ENCODE data around the gene B9D2. TPM values are rescaled to one million over a fixed set of nuclear protein-coding genes. Genes with fewer than 3 reads are reported as not detected.

The B9D2 gene
- total and polyA plus RNA-seq, 2 experiments from 2014 or later, result 6.0 to 9.6 TPM

GRCh38 chr19:41321204-41321599 lies 42.7 kb downstream of the B9D2 start:
- Histone ChIP-seq H3K9me2 (replicated peaks; ENCODE audit: insufficient read depth) (no peaks in the 10 kb centered on the region), H4K20me1 (ENCODE audit: insufficient read depth, poor library complexity, severe bottlenecking) (no peaks in the 10 kb centered on the region), H3K79me2 (no peaks in the 10 kb centered on the region), H3K36me3 (replicated peaks; ENCODE audit: insufficient read depth, low read depth) (no peaks in the 10 kb centered on the region), H2AFZ (no peak overlapping the region), H3K4me2 (no peak overlapping the region), H3K4me1 (ENCODE audit: insufficient read depth) (peaks cover 52% of the 10 kb centered on the region), H3K27me3 (no peaks in the 10 kb centered on the region), H3K4me3 (no peak overlapping the region), H3K9me3 (ENCODE audit: low read depth) (no peaks in the 10 kb centered on the region), H3K27ac (peak overlapping the region; percentile 100)
- WGBS (ENCODE audit: low lambda C conversion rate, missing lambda C conversion rate), result 89% methylated on average over 7 of the region's 7 CpGs
- DNase-seq (ENCODE audit: low spot score), result no peak
- TF ChIP-seq EZH2phosphoT487 (IDR thresholded peaks at IDR 0.05; ENCODE audit: low read depth, severe bottlenecking, unreplicated experiment) (no peak), CTCF (IDR thresholded peaks at IDR 0.05; ENCODE audit: poor library complexity) (no peak), EZH2 (IDR thresholded peaks at IDR 0.05; ENCODE audit: borderline replicate concordance) (no peak)

- H3K79me2 ChIP-seq, result no peaks in the 10 kb centered on the region
- H3K4me3 ChIP-seq, result no peak overlapping the region
- H4K20me1 ChIP-seq (ENCODE audit: insufficient read depth, poor library complexity, severe bottlenecking), result no peaks in the 10 kb centered on the region
- H3K27ac ChIP-seq, result no peak overlapping the region
- H3K4me2 ChIP-seq, result no peak overlapping the region
- H3K4me1 ChIP-seq (ENCODE audit: insufficient read depth), result peaks cover 45% of the 10 kb centered on the region
- 95% methylated on average over 4 of the region's 4 CpGs for WGBS (ENCODE audit: low lambda C conversion rate, missing lambda C conversion rate)
- H2AFZ ChIP-seq, result no peak overlapping the region
- no peaks in the 10 kb centered on the region for H3K9me3 ChIP-seq (ENCODE audit: low read depth)
- DNase-seq (ENCODE audit: low spot score), result no peak
- no peaks in the 10 kb centered on the region for H3K27me3 ChIP-seq
- H3K36me3 ChIP-seq (replicated peaks; ENCODE audit: insufficient read depth, low read depth), result no peaks in the 10 kb centered on the region
- no peak for TF ChIP-seq CTCF (IDR thresholded peaks at IDR 0.05; ENCODE audit: poor library complexity)
- TF ChIP-seq EZH2 (IDR thresholded peaks at IDR 0.05; ENCODE audit: borderline replicate concordance), result no peak
- no peak for TF ChIP-seq EZH2phosphoT487 (IDR thresholded peaks at IDR 0.05; ENCODE audit: low read depth, severe bottlenecking, unreplicated experiment)
- H3K9me2 ChIP-seq (replicated peaks; ENCODE audit: insufficient read depth), result no peaks in the 10 kb centered on the region
Measured at GRCh38 chr19:41320568-41320967, 43.4 kb downstream of the B9D2 start.

GRCh38 chr19:41320185-41320518 lies 43.8 kb downstream of the B9D2 start:
- DNase-seq (ENCODE audit: low spot score), result no peak
- 85% methylated on average over 10 of the region's 11 CpGs for WGBS (ENCODE audit: low lambda C conversion rate, missing lambda C conversion rate)
- Histone ChIP-seq H3K79me2 (no peaks in the 10 kb centered on the region), H4K20me1 (ENCODE audit: insufficient read depth, poor library complexity, severe bottlenecking) (no peaks in the 10 kb centered on the region), H2AFZ (no peak overlapping the region), H3K9me2 (replicated peaks; ENCODE audit: insufficient read depth) (no peaks in the 10 kb centered on the region), H3K27me3 (no peaks in the 10 kb centered on the region), H3K4me2 (no peak overlapping the region), H3K4me1 (ENCODE audit: insufficient read depth) (peaks cover 41% of the 10 kb centered on the region), H3K36me3 (replicated peaks; ENCODE audit: insufficient read depth, low read depth) (no peaks in the 10 kb centered on the region), H3K4me3 (no peak overlapping the region), H3K9me3 (ENCODE audit: low read depth) (no peaks in the 10 kb centered on the region), H3K27ac (no peak overlapping the region)
- TF ChIP-seq EZH2 (IDR thresholded peaks at IDR 0.05; ENCODE audit: borderline replicate concordance) (no peak), CTCF (IDR thresholded peaks at IDR 0.05; ENCODE audit: poor library complexity) (no peak), EZH2phosphoT487 (IDR thresholded peaks at IDR 0.05; ENCODE audit: low read depth, severe bottlenecking, unreplicated experiment) (no peak)

Data from hepatocyte (in vitro differentiated cells).